ENCODE results near the gene EFCAB6. TPM values are rescaled to one million over a fixed set of nuclear protein-coding genes. Genes with fewer than 3 reads are reported as not detected.
A peak's percentile ranks its signal among the peaks of the same experiment; 100 is the strongest.

EFCAB6 gene
- total RNA-seq, 6 experiments from 2014 or later = 0.29 to 1.5 (median 0.93) TPM

- intact Hi-C loops (cut with DNase I) = no loop called here
- ATAC-seq (no peak), DNase-seq (no peak)
- H3K4me3 ChIP-seq = no peak overlapping the region
- whole genome bisulfite sequencing (ENCODE audit: insufficient coverage, low coverage, low lambda C conversion rate, missing lambda C conversion rate) = 78% methylated on average over 12 of the region's 22 CpGs
- H3K27ac ChIP-seq = no peak overlapping the region
- TF ChIP-seq CTCF (IDR thresholded peaks at IDR 0.05) (no peak), POLR2A (IDR thresholded peaks at IDR 0.05) (no peak)
- peaks cover 0 to 15% (median 7%) of the 10 kb centered on the region in 4 donors for H3K4me1 ChIP-seq
- no peaks in the 10 kb centered on the region for H3K27me3 ChIP-seq
- no peaks in the 10 kb centered on the region for H3K36me3 ChIP-seq
- H3K9me3 ChIP-seq = no peaks in the 10 kb centered on the region
Observed at GRCh38 chr22:43821606-43822425, 9.7 kb upstream of the EFCAB6 start.

- H3K9me3 ChIP-seq = no peaks in the 10 kb centered on the region
- H3K36me3 ChIP-seq = no peaks in the 10 kb centered on the region
- H3K4me3 ChIP-seq = peak overlapping the region in 1 of 3 donors; percentile 10
- intact Hi-C loops (cut with DNase I) = no loop called here
- TF ChIP-seq POLR2A (IDR thresholded peaks at IDR 0.05) = no peak
- no peak for TF ChIP-seq CTCF (IDR thresholded peaks at IDR 0.05)
- no peaks in the 10 kb centered on the region for H3K27me3 ChIP-seq
- H3K27ac ChIP-seq = no peak overlapping the region
- ATAC-seq (peak; percentile 23 to 54 (median 46)), DNase-seq (no peak)
- 33% methylated on average over 14 of the region's 18 CpGs for WGBS (ENCODE audit: insufficient coverage, low coverage, low lambda C conversion rate, missing lambda C conversion rate)
- H3K4me1 ChIP-seq = peaks cover 0 to 15% (median 7%) of the 10 kb centered on the region in 4 donors
Observed at GRCh38 chr22:43820651-43821305, 8.7 kb upstream of the EFCAB6 start.

GRCh38 chr22:43819931-43820640 is 8.0 kb upstream of the EFCAB6 start:
- ATAC-seq (no peak), DNase-seq (no peak)
- 76% methylated on average over 8 of the region's 13 CpGs for WGBS (ENCODE audit: insufficient coverage, low coverage, low lambda C conversion rate, missing lambda C conversion rate)
- Histone ChIP-seq H3K4me3 (no peak overlapping the region), H3K27ac (no peak overlapping the region), H3K4me1 (peaks cover 0 to 15% (median 7%) of the 10 kb centered on the region in 4 donors), H3K27me3 (no peaks in the 10 kb centered on the region), H3K9me3 (no peaks in the 10 kb centered on the region), H3K36me3 (no peaks in the 10 kb centered on the region)
- TF ChIP-seq CTCF (IDR thresholded peaks at IDR 0.05) (no peak), POLR2A (IDR thresholded peaks at IDR 0.05) (no peak)
- intact Hi-C loops (cut with DNase I) = no loop called here

GRCh38 chr22:43819421-43819921 is 7.4 kb upstream of the EFCAB6 start:
- no peak overlapping the region for H3K27ac ChIP-seq
- no peak for DNase-seq
- ATAC-seq = no peak
- intact Hi-C loops (cut with DNase I) = no loop called here
- peaks cover 0 to 15% (median 7%) of the 10 kb centered on the region in 4 donors for H3K4me1 ChIP-seq
- H3K9me3 ChIP-seq = no peaks in the 10 kb centered on the region
- no CpG with 5 or more reads among the region's 12 CpGs for WGBS (ENCODE audit: insufficient coverage, low coverage, low lambda C conversion rate, missing lambda C conversion rate)
- H3K4me3 ChIP-seq = no peak overlapping the region
- H3K27me3 ChIP-seq = no peaks in the 10 kb centered on the region
- no peaks in the 10 kb centered on the region for H3K36me3 ChIP-seq
- TF ChIP-seq POLR2A (IDR thresholded peaks at IDR 0.05) = no peak
- no peak for TF ChIP-seq CTCF (IDR thresholded peaks at IDR 0.05)

All from right lobe of liver (tissue), 6 donors.